HG03520 (cell line): ENCODE results near the gene TEDC2.
"Not testable (repeated sequence)": the region's sequence is repeated elsewhere in the genome, so short reads cannot be mapped to it uniquely, and the experiment has no call there.

Experiments used
- ATAC-seq: cut with Tn5 transposase; IDR thresholded peaks from one replicate; pipeline ENCODE4 v1.9.1; 2021; ENCODE audit warnings: mild to moderate bottlenecking, moderate library complexity; ENCODE audit not compliant: unreplicated experiment

TEDC2 gene

GRCh38 chr16:2459647-2460390 is at the start of gene TEDC2:
TEDC2 (plus strand) TSS chr16:2460109; CDS start chr16:2460145, 36 bp downstream.
- peak; percentile 82 for ATAC-seq

GRCh38 chr16:2415085-2415484 is 44.8 kb upstream of the TEDC2 start:
- ATAC-seq, result no peak

GRCh38 chr16:2420035-2420434 is 39.9 kb upstream of the TEDC2 start:
- ATAC-seq, result no peak

- ATAC-seq, result no peak
Observed at GRCh38 chr16:2422123-2422867, 37.6 kb upstream of the TEDC2 start.

- no peak for ATAC-seq
Observed at GRCh38 chr16:2424061-2425007, 35.6 kb upstream of the TEDC2 start.

GRCh38 chr16:2425008-2425518 is 34.8 kb upstream of the TEDC2 start:
- ATAC-seq, result no peak

GRCh38 chr16:2425825-2426430 is 34.0 kb upstream of the TEDC2 start:
- no peak for ATAC-seq

GRCh38 chr16:2426941-2427361 is 33.0 kb upstream of the TEDC2 start:
- ATAC-seq, result no peak

GRCh38 chr16:2427526-2427925 is 32.4 kb upstream of the TEDC2 start:
- no peak for ATAC-seq

- ATAC-seq, result no peak
Observed at GRCh38 chr16:2428051-2428783, 31.7 kb upstream of the TEDC2 start.

- no peak for ATAC-seq
Observed at GRCh38 chr16:2428784-2429033, 31.2 kb upstream of the TEDC2 start.

- ATAC-seq, result peak; percentile 71
Observed at GRCh38 chr16:2429034-2429770, 30.7 kb upstream of the TEDC2 start, which contains the start of gene CCNF. CCNF (plus strand) TSS chr16:2429447; CDS start chr16:2429482, 35 bp downstream.

GRCh38 chr16:2429771-2430663 is 29.9 kb upstream of the TEDC2 start:
- ATAC-seq, result peak; percentile 7

GRCh38 chr16:2432286-2432685 is 27.6 kb upstream of the TEDC2 start:
- ATAC-seq, result no peak

- no peak for ATAC-seq
Observed at GRCh38 chr16:2432801-2433505, 27.0 kb upstream of the TEDC2 start.

GRCh38 chr16:2435236-2435635 is 24.7 kb upstream of the TEDC2 start:
- ATAC-seq, result not testable (repeated sequence)

GRCh38 chr16:2436110-2436509 is 23.8 kb upstream of the TEDC2 start:
- ATAC-seq, result no peak
